SU-DHL-6 (cell line): ENCODE measurements around the gene IL1R2.

Source experiments
- H2AFZ ChIP-seq: fragments of 200-600 bp; sonication (generic); 2 replicates; pipeline ENCODE4 v1.6.1; 2014; ENCODE audit warnings: low read depth, mild to moderate bottlenecking, moderate library complexity, mixed read lengths, antibody characterized with exemption, low read length; ENCODE audit not compliant: severe bottlenecking
- H3F3A ChIP-seq: fragments of 200-600 bp; shearing (Covaris generic); 2 replicates; pipeline ENCODE4 v1.6.0; 2016; ENCODE audit warnings: antibody characterized with exemption, mild to moderate bottlenecking; ENCODE audit not compliant: insufficient read depth
- H3K27ac ChIP-seq: fragments of 200-600 bp; sonication (generic); 2 replicates; pipeline ENCODE4 v1.5.1; 2016; ENCODE audit warnings: low read depth, mild to moderate bottlenecking, low read length, moderate library complexity, mixed read lengths
- H3K27me3 ChIP-seq: fragments of 200-600 bp; sonication (generic), shearing (Covaris generic); 2 replicates; pipeline ENCODE4 v1.6.0; 2014; ENCODE audit warnings: mild to moderate bottlenecking, low read length
- H3K36me3 ChIP-seq: fragments of 200-600 bp; sonication (generic); 2 replicates; pipeline ENCODE4 v1.6.1; 2014; ENCODE audit warnings: mild to moderate bottlenecking, low read length, mixed read lengths
- H3K4me2 ChIP-seq: fragments of 300-600, 200-600 bp; shearing (Covaris generic), sonication (generic); 2 replicates; pipeline ENCODE4 v1.6.0; 2014; ENCODE audit warnings: low read length, low read depth, mild to moderate bottlenecking; ENCODE audit not compliant: poor library complexity, severe bottlenecking
- H3K4me3 ChIP-seq: fragments of 200-600 bp; sonication (generic); 2 replicates; pipeline ENCODE4 v1.5.1; 2014; ENCODE audit warnings: antibody characterized with exemption, low read length, mild to moderate bottlenecking, mixed read lengths; ENCODE audit not compliant: insufficient read depth, poor library complexity, severe bottlenecking
- H3K79me2 ChIP-seq: fragments of 200-600 bp; sonication (generic); 2 replicates; pipeline ENCODE4 v1.6.1; 2014; ENCODE audit warnings: mild to moderate bottlenecking, low read length, moderate library complexity; ENCODE audit not compliant: insufficient read depth
- H3K9ac ChIP-seq: fragments of 200-600 bp; sonication (generic); 2 replicates; pipeline ENCODE4 v1.7.0; 2014; ENCODE audit warnings: mild to moderate bottlenecking, low read length
- H3K9me2 ChIP-seq: fragments of 200-600 bp; sonication (generic); replicated peaks from 2 replicates; pipeline ENCODE4 v1.6.1; 2014; ENCODE audit warnings: low read length; ENCODE audit not compliant: insufficient read depth
- H3K9me3 ChIP-seq: fragments of 200-600 bp; sonication (generic); 2 replicates; pipeline ENCODE4 v1.6.1; 2014; ENCODE audit warnings: low read length, mixed read lengths; ENCODE audit not compliant: insufficient read depth
- H4K20me1 ChIP-seq: fragments of 200-600 bp; sonication (generic); 2 replicates; pipeline ENCODE4 v1.6.1; 2014; ENCODE audit warnings: low read depth, mild to moderate bottlenecking, antibody characterized with exemption, low read length, moderate library complexity, mixed read lengths
- EZH2phosphoT487 ChIP-seq: fragments of 200-600 bp; sonication (generic), shearing (Covaris generic); conservative IDR thresholded peaks from 2 replicates; pipeline ENCODE4 v1.6.1; 2018; ENCODE audit warnings: mild to moderate bottlenecking, antibody characterized with exemption, low read length, moderate library complexity, mixed read lengths
- TF ChIP-seq, protein P1 (sequence below): fragments of 200-600 bp; sonication (generic); IDR thresholded peaks from one replicate; pipeline ENCODE4 v1.5.1; 2017; ENCODE audit warnings: antibody characterized with exemption, mild to moderate bottlenecking, low read length, moderate library complexity; ENCODE audit not compliant: insufficient read depth, poor library complexity, severe bottlenecking

IL1R2 gene

DNA sequence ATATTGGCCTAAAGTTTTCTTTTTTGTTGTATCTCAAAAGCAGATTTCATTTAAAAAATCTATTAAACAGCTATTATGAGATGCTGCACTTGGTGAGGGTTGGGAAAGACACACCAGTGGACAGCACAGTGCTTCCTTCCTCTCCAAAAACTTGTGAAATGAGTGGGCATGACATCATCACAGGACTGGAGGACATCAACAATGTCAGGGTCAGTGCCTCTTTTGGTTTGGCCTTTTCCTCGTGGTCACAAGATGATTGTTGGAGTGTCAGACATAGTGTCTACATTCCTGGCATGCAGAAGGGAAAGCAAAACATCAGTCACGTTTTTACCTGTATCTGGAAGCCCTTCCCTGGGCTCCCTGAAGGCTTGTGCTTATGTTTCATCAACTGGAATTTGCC, 49.6 kb downstream of the IL1R2 start:
- no peaks in the 10 kb centered on the region for H3K79me2 ChIP-seq
- no peak overlapping the region for H3K4me2 ChIP-seq
- TF ChIP-seq EZH2phosphoT487, result no peak
- TF ChIP-seq, protein P1, sequence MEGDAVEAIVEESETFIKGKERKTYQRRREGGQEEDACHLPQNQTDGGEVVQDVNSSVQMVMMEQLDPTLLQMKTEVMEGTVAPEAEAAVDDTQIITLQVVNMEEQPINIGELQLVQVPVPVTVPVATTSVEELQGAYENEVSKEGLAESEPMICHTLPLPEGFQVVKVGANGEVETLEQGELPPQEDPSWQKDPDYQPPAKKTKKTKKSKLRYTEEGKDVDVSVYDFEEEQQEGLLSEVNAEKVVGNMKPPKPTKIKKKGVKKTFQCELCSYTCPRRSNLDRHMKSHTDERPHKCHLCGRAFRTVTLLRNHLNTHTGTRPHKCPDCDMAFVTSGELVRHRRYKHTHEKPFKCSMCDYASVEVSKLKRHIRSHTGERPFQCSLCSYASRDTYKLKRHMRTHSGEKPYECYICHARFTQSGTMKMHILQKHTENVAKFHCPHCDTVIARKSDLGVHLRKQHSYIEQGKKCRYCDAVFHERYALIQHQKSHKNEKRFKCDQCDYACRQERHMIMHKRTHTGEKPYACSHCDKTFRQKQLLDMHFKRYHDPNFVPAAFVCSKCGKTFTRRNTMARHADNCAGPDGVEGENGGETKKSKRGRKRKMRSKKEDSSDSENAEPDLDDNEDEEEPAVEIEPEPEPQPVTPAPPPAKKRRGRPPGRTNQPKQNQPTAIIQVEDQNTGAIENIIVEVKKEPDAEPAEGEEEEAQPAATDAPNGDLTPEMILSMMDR, result no peak
- no peak overlapping the region for H3K27ac ChIP-seq
- no peaks in the 10 kb centered on the region for H3K27me3 ChIP-seq
- H3K9ac ChIP-seq, result no peak overlapping the region
- H3K9me2 ChIP-seq, result no peaks in the 10 kb centered on the region
- no peaks in the 10 kb centered on the region for H3F3A ChIP-seq
- no peaks in the 10 kb centered on the region for H4K20me1 ChIP-seq
- no peak overlapping the region for H2AFZ ChIP-seq
- no peaks in the 10 kb centered on the region for H3K9me3 ChIP-seq
- H3K4me3 ChIP-seq, result no peak overlapping the region
- H3K36me3 ChIP-seq, result no peaks in the 10 kb centered on the region

DNA sequence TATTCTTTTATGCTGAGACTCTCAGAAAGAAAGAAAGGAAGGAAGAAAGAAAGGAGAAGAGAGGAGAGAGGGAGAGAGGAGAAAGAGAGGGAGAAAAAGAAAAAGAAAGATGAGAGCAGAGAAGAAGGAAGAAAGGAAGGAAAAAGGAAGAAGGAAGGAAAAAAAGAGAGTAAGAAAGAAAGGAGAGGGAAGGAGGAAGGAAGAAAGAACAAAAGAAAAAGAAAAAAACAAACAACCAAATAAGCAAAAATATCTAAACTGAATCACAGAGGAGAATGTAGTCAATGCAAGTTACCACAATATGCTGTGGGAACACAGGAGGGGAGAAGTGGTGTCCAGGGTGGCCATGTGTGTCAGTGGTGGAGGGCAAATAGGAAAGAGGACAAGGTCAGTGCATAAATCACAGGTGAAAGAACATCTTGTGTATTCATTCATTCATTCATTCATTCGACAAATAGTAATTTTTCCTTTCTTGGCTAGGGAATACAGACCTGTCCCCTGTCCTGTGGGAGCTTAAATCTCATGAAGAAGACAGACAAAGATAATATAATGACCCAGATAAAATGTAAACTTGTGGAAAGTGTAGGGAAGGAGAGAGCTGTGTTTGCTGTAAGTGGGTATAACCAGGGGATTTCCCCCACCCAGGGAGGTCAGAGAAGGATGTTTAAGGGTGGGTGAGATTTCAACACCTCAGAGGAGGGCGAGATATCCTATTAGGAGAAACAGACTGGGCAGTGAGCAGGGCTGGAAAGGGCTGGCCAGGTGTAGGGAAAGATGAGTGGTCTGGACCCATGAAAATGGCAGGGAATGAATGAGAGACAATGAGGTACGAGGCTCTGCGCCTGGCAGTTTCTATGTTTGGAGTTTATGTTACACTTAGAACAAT, 50.7 kb downstream of the IL1R2 start:
- Histone ChIP-seq H2AFZ (no peak overlapping the region), H3K4me3 (no peak overlapping the region), H3K27ac (no peak overlapping the region), H3K27me3 (no peaks in the 10 kb centered on the region), H3K9ac (no peak overlapping the region), H3K4me2 (no peak overlapping the region), H3K79me2 (no peaks in the 10 kb centered on the region), H3K9me2 (no peaks in the 10 kb centered on the region), H4K20me1 (no peaks in the 10 kb centered on the region), H3K36me3 (no peaks in the 10 kb centered on the region), H3F3A (no peaks in the 10 kb centered on the region), H3K9me3 (no peaks in the 10 kb centered on the region)
- TF ChIP-seq, protein P1, result no peak
- TF ChIP-seq EZH2phosphoT487, result no peak

DNA sequence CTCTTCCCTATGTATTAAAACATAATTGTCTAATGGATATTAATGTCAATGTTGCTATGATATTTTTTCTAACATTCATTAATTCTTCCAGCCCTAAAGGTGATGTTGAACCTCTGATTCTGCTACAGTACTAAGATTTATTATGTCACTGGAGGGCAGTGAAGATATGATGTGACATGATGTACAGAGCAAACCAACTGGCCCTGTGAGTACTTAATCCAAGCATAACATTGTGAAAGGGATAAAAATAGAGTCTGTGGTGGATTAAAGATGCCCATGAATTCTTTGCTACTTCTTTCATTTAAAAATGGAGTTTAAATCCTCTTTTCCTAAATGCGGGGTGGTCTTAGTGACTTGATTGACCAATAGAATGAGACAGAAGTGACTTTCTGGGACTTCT, 51.8 kb downstream of the IL1R2 start:
- no peaks in the 10 kb centered on the region for H3K27me3 ChIP-seq
- no peak overlapping the region for H3K4me3 ChIP-seq
- H3K79me2 ChIP-seq, result no peaks in the 10 kb centered on the region
- no peaks in the 10 kb centered on the region for H3K9me2 ChIP-seq
- H3K9ac ChIP-seq, result no peak overlapping the region
- H2AFZ ChIP-seq, result no peak overlapping the region
- no peaks in the 10 kb centered on the region for H4K20me1 ChIP-seq
- no peak overlapping the region for H3K27ac ChIP-seq
- TF ChIP-seq EZH2phosphoT487, result no peak
- TF ChIP-seq, protein P1, result no peak
- H3K36me3 ChIP-seq, result no peaks in the 10 kb centered on the region
- H3K4me2 ChIP-seq, result no peak overlapping the region
- no peaks in the 10 kb centered on the region for H3K9me3 ChIP-seq
- H3F3A ChIP-seq, result no peaks in the 10 kb centered on the region
